Neuronal stem cell (in vitro differentiated cells): ENCODE measurements around the gene MED16.

Source experiments
- DNase-seq: peaks from one replicate; pipeline ENCODE4 v3.0.0-alpha.2; 2013; ENCODE audit warnings: low spot score
- H2AFZ ChIP-seq: one replicate; pipeline ENCODE4 v1.6.1; 2013; ENCODE audit warnings: mild to moderate bottlenecking, low read length, inconsistent platforms
- H2AK5ac ChIP-seq: 2 replicates; pipeline ENCODE4 v1.6.1; 2013; ENCODE audit warnings: low read depth, mild to moderate bottlenecking, inconsistent platforms, low read length, moderate library complexity, mixed read lengths
- H2BK120ac ChIP-seq: 2 replicates; pipeline ENCODE4 v1.6.1; 2013; ENCODE audit warnings: low read depth, mild to moderate bottlenecking, inconsistent platforms, low read length, moderate library complexity, mixed read lengths
- H2BK12ac ChIP-seq: one replicate; pipeline ENCODE4 v1.6.1; 2013; ENCODE audit warnings: low read length, inconsistent platforms
- H2BK15ac ChIP-seq: 2 replicates; pipeline ENCODE4 v1.6.1; 2013; ENCODE audit warnings: mild to moderate bottlenecking, low read length, inconsistent platforms, mixed read lengths
- H2BK5ac ChIP-seq: one replicate; pipeline ENCODE4 v1.6.1; 2013; ENCODE audit warnings: inconsistent platforms, mild to moderate bottlenecking, low read length, moderate library complexity
- H3K14ac ChIP-seq: one replicate; pipeline ENCODE4 v1.6.1; 2013; ENCODE audit warnings: low read length, inconsistent platforms
- H3K18ac ChIP-seq: 2 replicates; pipeline ENCODE4 v1.6.1; 2013; ENCODE audit warnings: low read length, inconsistent platforms
- H3K23ac ChIP-seq: 2 replicates; pipeline ENCODE4 v1.6.1; 2013; ENCODE audit warnings: low read depth, mild to moderate bottlenecking, mixed read lengths, low read length, inconsistent platforms; ENCODE audit not compliant: poor library complexity
- H3K27ac ChIP-seq: replicated peaks from 3 replicates; pipeline ENCODE4 v1.5.1; 2013; ENCODE audit warnings: low read length, inconsistent platforms
- H3K27me3 ChIP-seq, 3 experiments: 2 replicates each; pipeline ENCODE4 v1.6.1; 2013; ENCODE audit warnings: low read length in 3 of 3, mild to moderate bottlenecking in 2 of 3, inconsistent platforms in 1 of 3, low read depth in 1 of 3, mixed read lengths in 1 of 3, moderate library complexity in 1 of 3; ENCODE audit not compliant: control insufficient read depth in 3 of 3, insufficient read depth in 3 of 3
- H3K36me3 ChIP-seq, 2 donors: replicated peaks in 1 of 2; 2 replicates each; pipeline ENCODE4 v1.6.1; 2013; ENCODE audit warnings: low read length in 2 of 2; ENCODE audit not compliant: control insufficient read depth in 2 of 2, insufficient read depth in 2 of 2
- H3K4ac ChIP-seq: 2 replicates; pipeline ENCODE4 v1.6.1; 2013; ENCODE audit warnings: inconsistent platforms, mild to moderate bottlenecking, low read length, moderate library complexity
- H3K4me1 ChIP-seq, 2 donors: 1 replicate in 1 of 2; 2 replicates in 1 of 2; pipeline ENCODE4 v1.6.1; 2013; ENCODE audit warnings: low read length in 2 of 2, low read depth in 1 of 2; ENCODE audit not compliant: control insufficient read depth in 2 of 2, insufficient read depth in 1 of 2
- H3K4me2 ChIP-seq: one replicate; pipeline ENCODE4 v1.6.1; 2013; ENCODE audit warnings: mild to moderate bottlenecking, low read length, inconsistent platforms; ENCODE audit not compliant: insufficient read depth, poor library complexity, severe bottlenecking
- H3K4me3 ChIP-seq, 2 donors: 2 replicates each; pipeline ENCODE4 v1.5.1; 2013; ENCODE audit warnings: low read length in 2 of 2, mild to moderate bottlenecking in 2 of 2, inconsistent platforms in 1 of 2, moderate library complexity in 1 of 2
- H3K79me1 ChIP-seq: one replicate; pipeline ENCODE4 v1.6.1; 2013; ENCODE audit warnings: low read depth, mild to moderate bottlenecking, inconsistent platforms, low read length, moderate library complexity
- H3K9ac ChIP-seq: one replicate; pipeline ENCODE4 v1.6.1; 2013; ENCODE audit warnings: mild to moderate bottlenecking, low read depth, low read length, inconsistent platforms; ENCODE audit not compliant: poor library complexity
- H3K9me3 ChIP-seq, 2 donors: replicated peaks in 1 of 2; 2 replicates each; pipeline versions ENCODE3 to v1.6.1; 2013; ENCODE audit warnings: low read length in 2 of 2, mild to moderate bottlenecking in 2 of 2, inconsistent platforms in 1 of 2, low read depth in 1 of 2, mixed read lengths in 1 of 2, moderate library complexity in 1 of 2; ENCODE audit not compliant: control insufficient read depth in 2 of 2, insufficient read depth in 1 of 2
- H4K8ac ChIP-seq: one replicate; pipeline ENCODE4 v1.6.1; 2013; ENCODE audit warnings: low read depth, mild to moderate bottlenecking, inconsistent platforms, low read length, moderate library complexity
- H4K91ac ChIP-seq: one replicate; pipeline ENCODE4 v1.6.1; 2013; ENCODE audit warnings: low read length, low read depth, mild to moderate bottlenecking, inconsistent platforms; ENCODE audit not compliant: poor library complexity
- WGBS, 2 donors: extraction: QIAGEN DNeasy Blood & Tissue Kit; methylation state at CpG; one replicate each; pipeline ENCODE4 v1.1.7; 2013; ENCODE audit warnings: missing lambda C conversion rate in 2 of 2, mixed read lengths in 1 of 2; ENCODE audit not compliant: insufficient read length in 2 of 2, insufficient replicate concordance in 1 of 2; ENCODE audit errors: extremely low coverage in 2 of 2; 5-methylcytosine and 5-hydroxymethylcytosine counted together

The MED16 gene

GRCh38 chr19:885536-886224 is 7.3 kb downstream of the MED16 start:
- Histone ChIP-seq H3K27me3 (no peaks in the 10 kb centered on the region), H3K27ac (no peak overlapping the region), H3K36me3 (peaks cover 60 to 94% of the 10 kb centered on the region in 2 donors), H2BK5ac (peak overlapping the region; percentile 75), H3K4me3 (no peak overlapping the region), H2AFZ (no peak overlapping the region), H3K79me1 (peaks cover 13% of the 10 kb centered on the region), H3K9ac (no peak overlapping the region), H3K4me2 (no peak overlapping the region), H3K9me3 (peaks cover 0 to 8% of the 10 kb centered on the region in 2 donors), H4K8ac (no peak overlapping the region), H2BK15ac (no peak overlapping the region), H3K23ac (peak overlapping the region; percentile 31), H4K91ac (peak overlapping the region; percentile 64), H3K4ac (peak overlapping the region; percentile 53), H3K18ac (no peak overlapping the region), H3K4me1 (no peaks in the 10 kb centered on the region), H2BK12ac (no peak overlapping the region), H2BK120ac (no peak overlapping the region), H2AK5ac (no peak overlapping the region), H3K14ac (peak overlapping the region; percentile 56)
- no peak for DNase-seq
- WGBS, 2 donors = no CpG with 5 or more reads among the region's 64 CpGs

GRCh38 chr19:884420-885211 is 8.4 kb downstream of the MED16 start:
- no peak overlapping the region for H4K8ac ChIP-seq
- WGBS, 2 donors = no CpG with 5 or more reads among the region's 51 CpGs
- H2AK5ac ChIP-seq = no peak overlapping the region
- H3K79me1 ChIP-seq = peaks cover 11% of the 10 kb centered on the region
- no peak overlapping the region for H3K14ac ChIP-seq
- H3K4ac ChIP-seq = no peak overlapping the region
- peaks cover 58 to 91% of the 10 kb centered on the region in 2 donors for H3K36me3 ChIP-seq
- no peak for DNase-seq
- peaks cover 0 to 6% of the 10 kb centered on the region in 2 donors for H3K9me3 ChIP-seq
- peak overlapping the region in 1 of 2 donors; percentile 25 for H3K4me3 ChIP-seq
- no peaks in the 10 kb centered on the region for H3K4me1 ChIP-seq
- no peak overlapping the region for H2BK15ac ChIP-seq
- H3K27ac ChIP-seq = no peak overlapping the region
- no peak overlapping the region for H3K23ac ChIP-seq
- no peak overlapping the region for H3K4me2 ChIP-seq
- H2BK5ac ChIP-seq = no peak overlapping the region
- no peak overlapping the region for H2AFZ ChIP-seq
- no peak overlapping the region for H3K18ac ChIP-seq
- no peaks in the 10 kb centered on the region for H3K27me3 ChIP-seq
- H2BK120ac ChIP-seq = no peak overlapping the region
- no peak overlapping the region for H2BK12ac ChIP-seq
- H4K91ac ChIP-seq = no peak overlapping the region
- no peak overlapping the region for H3K9ac ChIP-seq

GRCh38 chr19:883661-884211 is 9.3 kb downstream of the MED16 start:
- no peak for DNase-seq
- H2BK120ac ChIP-seq = no peak overlapping the region

More at GRCh38 chr19:883661-884211, 9.3 kb downstream of the MED16 start:
- Histone ChIP-seq H4K8ac (no peak overlapping the region), H3K23ac (no peak overlapping the region), H3K18ac (no peak overlapping the region), H2BK15ac (no peak overlapping the region), H3K4me3 (no peak overlapping the region), H3K4me1 (no peaks in the 10 kb centered on the region), H3K9ac (no peak overlapping the region), H2BK12ac (no peak overlapping the region), H3K27ac (no peak overlapping the region), H3K4me2 (no peak overlapping the region), H2AFZ (no peak overlapping the region), H4K91ac (no peak overlapping the region), H3K9me3 (peaks cover 0 to 6% of the 10 kb centered on the region in 2 donors), H3K4ac (no peak overlapping the region), H3K14ac (no peak overlapping the region), H3K79me1 (peaks cover 12% of the 10 kb centered on the region), H2BK5ac (no peak overlapping the region), H3K36me3 (peaks cover 52 to 89% of the 10 kb centered on the region in 2 donors), H3K27me3 (no peaks in the 10 kb centered on the region), H2AK5ac (no peak overlapping the region)
- no CpG with 5 or more reads among the region's 22 CpGs for WGBS, 2 donors
